GM21423 (cell line): ENCODE measurements around the gene SLC35D3.
"Not testable (repeated sequence)": the region's sequence is repeated elsewhere in the genome, so short reads cannot be mapped to it uniquely, and the experiment has no call there.

Source experiments
- ATAC-seq: cut with Tn5 transposase; IDR thresholded peaks from one replicate; pipeline ENCODE4 v1.9.1; 2021; ENCODE audit warnings: mild to moderate bottlenecking, moderate library complexity; ENCODE audit not compliant: unreplicated experiment

The SLC35D3 gene, protein sequence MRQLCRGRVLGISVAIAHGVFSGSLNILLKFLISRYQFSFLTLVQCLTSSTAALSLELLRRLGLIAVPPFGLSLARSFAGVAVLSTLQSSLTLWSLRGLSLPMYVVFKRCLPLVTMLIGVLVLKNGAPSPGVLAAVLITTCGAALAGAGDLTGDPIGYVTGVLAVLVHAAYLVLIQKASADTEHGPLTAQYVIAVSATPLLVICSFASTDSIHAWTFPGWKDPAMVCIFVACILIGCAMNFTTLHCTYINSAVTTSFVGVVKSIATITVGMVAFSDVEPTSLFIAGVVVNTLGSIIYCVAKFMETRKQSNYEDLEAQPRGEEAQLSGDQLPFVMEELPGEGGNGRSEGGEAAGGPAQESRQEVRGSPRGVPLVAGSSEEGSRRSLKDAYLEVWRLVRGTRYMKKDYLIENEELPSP

DNA sequence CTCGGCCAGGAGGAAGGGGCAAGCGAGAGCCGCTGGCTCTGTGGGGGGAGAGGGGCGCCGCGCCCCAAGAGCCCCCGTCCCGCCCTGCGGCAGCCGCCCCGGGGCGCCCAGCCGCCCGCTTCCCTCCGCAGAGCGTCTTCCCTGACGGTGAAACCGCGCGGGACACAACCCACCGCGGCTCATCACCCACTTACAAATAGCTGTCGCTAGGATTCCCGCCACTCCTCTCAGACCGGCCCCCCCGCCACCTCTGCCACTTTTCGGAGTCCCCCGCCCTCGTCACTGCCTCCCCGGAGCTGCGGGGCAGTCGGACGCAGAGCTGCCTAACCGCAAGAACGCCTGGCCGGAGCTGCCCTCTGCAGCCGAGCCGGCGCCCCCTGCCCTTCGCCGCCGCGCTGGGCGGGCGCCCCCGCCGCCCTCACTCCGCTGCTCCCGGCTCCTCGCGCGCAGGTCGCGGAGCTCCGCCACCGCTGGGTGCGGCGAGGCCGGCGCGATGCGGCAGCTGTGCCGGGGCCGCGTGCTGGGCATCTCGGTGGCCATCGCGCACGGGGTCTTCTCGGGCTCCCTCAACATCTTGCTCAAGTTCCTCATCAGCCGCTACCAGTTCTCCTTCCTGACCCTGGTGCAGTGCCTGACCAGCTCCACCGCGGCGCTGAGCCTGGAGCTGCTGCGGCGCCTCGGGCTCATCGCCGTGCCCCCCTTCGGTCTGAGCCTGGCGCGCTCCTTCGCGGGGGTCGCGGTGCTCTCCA lies at the start of gene SLC35D3:
TSS of gene SLC35D3 (plus strand) at position 366 of the 749 bp plus-strand sequence. CDS start at position 494, 128 bp downstream.
- no peak for ATAC-seq

DNA sequence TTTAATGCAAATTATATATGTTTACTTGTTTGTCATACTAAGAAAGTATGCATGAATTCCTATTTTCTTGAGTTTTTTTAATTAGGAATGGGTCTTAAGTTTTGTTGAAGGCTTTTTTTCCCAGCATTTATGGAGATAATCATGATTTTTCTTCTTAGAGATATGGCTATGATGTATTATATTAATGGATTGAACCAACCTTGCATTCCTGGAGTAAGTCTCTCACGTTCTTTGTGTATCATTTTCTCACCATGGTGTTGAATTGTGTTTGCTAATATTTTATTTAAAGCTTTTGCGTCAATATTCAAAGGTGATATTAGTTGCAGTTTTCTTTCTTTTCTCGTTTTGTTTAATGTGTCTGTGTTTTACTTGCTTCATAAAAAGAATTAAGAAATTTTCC lies 48.4 kb upstream of the SLC35D3 start:
- ATAC-seq, result no peak

DNA sequence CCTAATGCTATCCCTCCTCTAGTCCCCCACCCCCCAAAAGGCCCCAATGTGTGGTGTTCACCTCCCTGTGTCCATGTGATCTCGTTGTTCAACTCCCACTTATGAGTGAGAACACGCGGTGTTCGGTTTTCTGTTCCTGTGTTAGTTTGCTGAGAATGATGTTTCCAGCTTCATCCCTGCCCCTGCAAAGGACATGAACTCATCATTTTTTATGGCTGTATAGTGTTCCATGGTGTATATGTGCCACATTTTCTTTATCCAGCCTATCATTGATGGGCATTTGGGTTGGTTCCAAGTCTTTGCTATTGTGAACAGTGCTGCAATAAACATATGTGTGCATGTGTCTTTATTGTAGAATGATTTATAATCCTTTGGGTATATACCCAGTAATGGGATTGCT lies 45.6 kb upstream of the SLC35D3 start:
- ATAC-seq, result not testable (repeated sequence)

DNA sequence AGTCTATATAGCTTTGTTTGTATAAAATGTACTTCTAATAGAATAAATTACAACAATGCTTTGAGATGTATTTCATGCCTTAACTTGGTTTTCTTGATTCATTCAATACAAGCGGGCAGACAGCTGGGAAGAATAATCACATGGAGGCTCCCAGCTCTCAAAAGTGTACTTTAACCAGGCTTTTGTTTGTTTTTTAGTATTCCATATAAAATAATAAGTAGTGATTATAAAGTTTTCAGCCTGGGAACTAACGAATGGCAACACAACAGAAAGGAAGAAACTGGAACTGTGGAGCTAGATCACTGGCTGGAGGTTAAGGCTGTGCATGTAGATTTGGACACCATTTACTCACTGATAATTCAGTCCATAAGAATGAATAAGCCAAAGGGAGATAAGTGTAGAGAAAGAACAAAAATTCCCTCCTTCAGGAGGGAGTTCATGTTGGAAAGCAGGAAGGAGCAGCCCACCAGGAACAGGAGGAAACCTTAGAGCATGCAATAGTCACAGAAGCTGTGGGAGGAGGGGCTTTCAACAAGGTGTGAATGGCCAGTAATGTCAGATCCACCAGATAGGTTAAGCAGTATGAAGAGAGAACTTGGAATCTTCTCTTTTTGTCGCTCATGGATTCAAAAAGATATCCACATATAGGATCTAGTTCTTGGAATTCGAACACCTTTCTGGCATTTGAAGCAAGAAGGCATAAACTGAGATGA lies 41.2 kb upstream of the SLC35D3 start:
- ATAC-seq, result no peak

DNA sequence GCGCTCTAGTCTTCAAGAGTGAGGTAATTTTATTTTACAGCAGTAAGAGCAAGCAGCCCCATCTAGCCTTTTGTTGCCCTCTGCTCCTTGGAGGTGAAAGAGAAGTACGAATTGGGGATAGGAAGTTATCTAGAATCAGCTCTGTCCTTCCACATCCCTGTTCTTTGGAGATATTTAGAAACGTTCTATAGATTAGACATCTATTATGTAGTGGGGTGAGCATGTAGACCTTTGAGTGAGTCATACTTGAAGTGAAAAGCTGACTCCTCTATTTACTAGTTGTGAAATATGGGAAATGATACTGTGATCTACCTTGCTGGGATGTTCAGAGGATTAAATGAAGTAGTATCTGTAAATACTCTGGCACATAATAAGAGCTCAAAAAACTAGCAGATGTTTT lies 36.0 kb upstream of the SLC35D3 start:
- no peak for ATAC-seq

DNA sequence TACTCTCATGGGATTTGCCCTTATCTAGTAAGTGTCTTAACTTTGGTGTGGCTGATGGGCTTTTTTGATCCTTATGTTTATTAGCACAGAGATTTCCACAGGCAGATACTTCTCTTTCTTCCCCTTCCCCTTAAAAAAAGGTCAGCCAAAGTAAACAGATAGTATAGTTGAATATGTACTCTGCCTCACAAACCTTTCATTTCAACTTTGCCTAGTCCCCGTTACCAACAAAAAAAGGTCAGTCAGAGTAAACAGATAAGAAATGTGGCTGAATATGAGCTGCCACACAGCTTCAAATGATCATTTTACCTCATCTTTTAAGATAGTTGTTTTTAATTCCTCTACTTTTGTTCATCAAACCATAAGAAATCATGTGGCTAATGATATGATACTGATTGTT lies 34.1 kb upstream of the SLC35D3 start:
- ATAC-seq, result no peak

DNA sequence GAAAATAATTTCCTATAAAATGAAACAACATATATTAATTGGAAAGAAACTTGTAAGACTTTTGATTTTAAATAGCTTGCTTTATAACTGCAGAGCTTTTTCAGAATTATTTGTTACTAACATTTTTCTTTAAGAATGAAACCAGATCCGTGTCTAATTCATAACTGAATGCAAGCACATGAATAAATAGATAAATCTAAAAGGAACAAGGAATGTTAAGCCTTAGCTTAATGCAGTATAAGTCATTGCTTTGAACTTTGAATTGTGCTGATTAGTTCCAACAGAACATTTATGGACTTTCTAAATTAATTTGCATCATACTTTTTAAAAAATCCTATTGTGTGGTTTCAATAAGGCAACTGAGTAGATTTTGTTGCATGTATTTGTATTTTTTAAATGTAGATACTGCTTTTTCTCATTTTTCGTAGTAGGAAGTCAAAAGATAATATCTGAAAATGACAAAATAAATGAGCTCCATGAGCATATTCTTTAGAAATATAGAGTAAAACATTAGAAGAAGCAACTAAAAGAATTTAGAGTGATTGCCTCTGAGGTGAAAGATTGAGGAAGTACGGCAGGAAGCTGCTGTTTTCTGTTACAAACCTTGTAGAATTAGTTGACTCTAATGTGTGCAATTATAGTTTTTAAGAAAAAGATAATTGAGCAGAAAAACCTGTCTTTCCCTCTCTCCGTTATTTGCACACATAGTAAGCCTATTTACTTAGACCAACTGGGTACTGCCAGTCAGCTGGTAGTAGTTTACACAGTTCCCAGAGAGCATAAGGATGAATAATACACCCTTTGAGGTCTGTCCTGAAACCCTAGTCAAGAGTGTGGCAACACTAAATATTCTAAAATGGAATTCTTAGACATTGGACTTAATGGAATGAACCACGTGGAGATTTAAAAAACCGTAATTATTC lies 32.6 kb upstream of the SLC35D3 start:
- no peak for ATAC-seq

DNA sequence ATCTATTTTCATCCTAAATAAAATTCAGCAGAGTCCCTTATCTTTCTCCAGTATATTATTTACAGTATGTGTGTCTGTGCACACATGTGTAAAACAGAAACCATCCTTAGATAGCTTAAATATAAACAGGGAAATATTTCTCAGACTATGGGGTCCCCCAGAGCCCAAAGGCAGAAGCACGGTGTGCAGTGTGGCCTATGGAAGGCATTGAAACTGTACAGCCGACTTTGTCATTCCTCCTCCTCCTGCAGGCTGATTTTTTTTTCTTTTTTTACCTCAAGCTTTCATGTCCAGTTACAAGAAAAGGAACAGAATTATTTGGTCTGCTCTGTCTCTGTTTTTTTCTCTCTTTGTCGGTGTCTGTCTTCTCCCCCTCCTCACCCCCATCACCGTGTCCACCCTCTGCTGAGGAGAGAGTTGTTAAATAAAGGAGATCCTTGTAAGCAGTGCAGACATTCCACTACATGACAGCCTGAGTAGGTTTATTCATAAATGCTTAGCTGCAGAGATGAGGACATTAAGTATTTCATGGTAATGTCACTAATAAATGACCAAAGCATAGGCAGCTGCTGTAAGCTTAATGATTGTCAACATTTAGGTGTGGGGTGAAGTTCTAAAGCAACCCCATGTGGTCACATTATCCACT lies 31.8 kb upstream of the SLC35D3 start:
- no peak for ATAC-seq

DNA sequence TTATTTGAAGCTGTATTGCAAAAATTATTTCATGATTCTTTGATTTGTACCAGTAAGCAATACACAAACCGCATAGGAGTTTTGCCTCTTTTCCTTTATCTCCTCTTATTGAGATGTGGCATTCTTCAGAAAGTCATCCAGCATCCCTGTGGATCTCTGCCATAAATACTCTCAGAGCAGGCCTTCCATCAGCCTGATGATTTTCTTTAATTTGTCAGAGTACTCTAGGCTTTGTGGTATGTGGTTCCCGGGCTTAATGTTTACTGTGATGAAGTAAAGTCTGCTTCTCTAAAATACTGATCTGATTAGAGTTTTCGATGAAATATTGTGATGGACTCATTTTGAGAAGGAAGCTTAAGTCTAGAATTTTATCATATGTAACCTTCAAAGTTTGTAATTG lies 31.1 kb upstream of the SLC35D3 start:
- no peak for ATAC-seq

DNA sequence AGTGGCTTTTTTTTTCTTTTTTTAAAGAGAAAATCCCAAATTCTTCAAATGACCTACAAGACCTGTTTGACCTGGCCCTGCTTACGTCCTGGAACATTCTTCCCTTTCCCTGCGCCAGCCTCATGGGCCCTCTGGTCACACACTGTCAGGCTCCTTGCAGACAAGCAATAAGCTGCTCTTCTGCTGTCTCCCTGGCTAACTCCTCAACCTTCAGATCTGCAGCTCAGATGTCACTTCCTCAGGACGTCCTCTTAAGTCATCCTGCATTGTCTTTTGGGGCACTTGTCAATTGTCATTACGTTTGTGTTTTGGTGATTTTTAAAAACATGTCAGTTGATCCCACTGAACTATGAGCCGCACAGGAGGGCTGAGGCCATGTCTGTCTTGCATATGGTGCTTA lies 28.9 kb upstream of the SLC35D3 start:
- no peak for ATAC-seq

DNA sequence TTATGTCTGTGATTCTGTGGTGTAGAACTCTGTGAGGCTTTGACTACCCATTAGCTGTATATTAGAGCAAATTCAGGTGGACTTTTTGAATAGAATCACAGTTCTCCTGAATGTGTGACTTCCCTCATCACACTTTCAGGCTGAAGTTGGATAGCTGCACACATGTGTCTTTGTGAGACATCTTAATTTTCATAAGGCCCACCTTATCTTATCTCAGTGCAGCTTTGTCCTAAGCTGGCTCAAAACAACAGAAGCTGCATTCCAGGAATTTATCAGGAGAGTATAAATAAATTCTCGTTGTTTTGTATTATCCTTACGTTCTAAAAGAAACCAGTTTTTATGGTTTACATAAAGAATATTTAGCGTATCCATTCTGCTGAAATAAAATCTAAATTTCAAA lies 26.2 kb upstream of the SLC35D3 start:
- ATAC-seq, result no peak

DNA sequence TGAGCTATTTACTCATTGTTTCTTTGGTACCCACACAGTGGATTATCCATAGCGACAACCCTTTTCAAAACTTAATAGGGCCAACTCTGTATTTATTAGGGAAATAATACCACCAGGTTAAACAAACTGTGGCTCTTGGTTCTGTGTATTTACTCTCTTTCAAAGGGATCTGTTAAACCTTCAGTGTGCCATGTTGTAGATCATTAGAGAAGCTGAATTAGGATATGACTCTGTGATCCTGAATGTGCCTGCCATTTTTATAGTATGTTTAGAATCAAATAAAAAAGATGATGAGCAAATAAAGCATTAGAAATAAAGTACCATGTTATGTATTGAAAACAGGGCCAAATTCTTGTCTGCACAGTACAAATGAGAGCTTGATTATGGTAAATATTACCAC lies 25.0 kb upstream of the SLC35D3 start:
- no peak for ATAC-seq

DNA sequence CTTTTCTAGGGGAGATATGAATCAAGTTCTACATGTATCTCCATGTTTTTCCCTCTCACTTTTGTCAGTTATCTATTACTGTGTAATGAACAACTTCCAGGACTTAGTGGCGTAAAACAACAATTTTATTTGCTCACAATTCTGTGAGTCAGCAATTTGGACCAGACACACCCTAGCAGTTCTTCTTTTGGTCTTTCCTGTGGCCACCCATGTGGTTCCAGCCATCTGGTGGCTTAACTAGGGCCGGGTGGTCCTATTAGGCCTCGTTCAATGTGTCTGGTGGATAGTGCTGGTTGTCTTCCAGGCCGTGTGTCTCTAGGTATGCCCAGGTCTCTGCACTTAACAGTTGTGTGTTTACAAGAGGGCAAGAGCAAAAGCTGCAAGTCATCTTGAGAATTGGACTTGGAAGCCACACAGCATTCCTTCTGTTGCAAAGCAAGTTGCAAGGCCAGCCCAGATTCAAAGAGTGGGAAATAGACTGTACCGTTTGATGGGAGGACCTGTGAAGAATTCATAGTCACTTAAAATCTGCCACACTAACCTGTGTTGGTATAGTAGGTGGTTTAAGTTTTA lies 20.8 kb upstream of the SLC35D3 start:
- no peak for ATAC-seq

DNA sequence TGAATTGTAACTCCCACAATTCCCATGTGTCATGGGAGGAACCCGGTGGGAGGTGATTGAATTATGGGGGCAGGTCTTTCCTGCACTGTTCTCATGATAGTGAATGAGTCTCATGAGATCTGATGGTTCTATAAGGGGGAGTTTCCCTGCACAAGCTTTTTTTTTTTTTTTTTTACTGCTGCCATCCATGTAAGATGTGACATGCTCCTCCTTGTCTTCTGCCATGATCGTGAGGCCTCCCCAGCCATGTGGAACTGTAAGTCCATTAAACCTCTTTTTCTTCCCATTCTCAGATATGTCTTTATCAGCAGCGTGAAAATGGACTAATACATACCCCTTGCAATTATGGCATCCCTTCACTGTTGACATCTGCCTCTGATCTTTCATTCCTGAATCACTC lies 17.6 kb upstream of the SLC35D3 start:
- not testable (repeated sequence) for ATAC-seq

DNA sequence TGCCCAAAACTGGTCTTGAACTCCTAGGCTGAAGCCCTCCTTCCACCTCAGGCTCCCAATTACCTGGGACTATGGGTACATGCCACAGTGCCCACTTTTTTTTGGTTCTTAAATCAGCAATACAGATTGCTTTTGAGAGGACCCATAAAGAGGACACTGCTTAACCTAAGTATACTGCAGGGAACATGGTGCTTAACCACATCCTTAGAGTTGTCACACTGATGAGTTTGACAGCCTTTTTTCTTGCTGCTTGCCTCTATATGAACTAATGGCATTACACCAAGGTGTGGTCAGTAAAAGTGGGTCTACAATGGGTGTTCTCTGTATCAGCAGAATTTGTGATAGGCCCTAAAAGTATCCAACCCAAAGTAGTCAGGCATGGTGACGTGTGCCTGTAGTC lies 7.2 kb upstream of the SLC35D3 start:
- no peak for ATAC-seq

DNA sequence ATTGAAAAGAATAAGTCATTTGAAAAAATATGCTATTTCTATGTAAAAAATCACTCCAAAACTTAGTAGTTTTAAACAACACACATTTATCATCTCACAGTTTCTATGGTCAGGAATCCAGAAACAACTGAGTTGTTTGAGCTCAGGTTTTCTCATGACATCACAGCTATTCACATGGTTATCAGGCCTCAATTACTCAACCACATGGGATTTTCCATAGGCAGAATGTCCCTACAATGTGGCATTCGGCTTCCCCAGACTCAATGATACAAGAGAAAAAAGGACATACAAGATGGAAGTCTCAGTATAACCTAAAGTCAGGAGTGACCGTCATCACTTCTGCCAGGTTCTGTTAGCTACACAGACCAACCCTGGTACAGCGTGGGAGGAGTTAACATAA lies 3.4 kb upstream of the SLC35D3 start:
- no peak for ATAC-seq

DNA sequence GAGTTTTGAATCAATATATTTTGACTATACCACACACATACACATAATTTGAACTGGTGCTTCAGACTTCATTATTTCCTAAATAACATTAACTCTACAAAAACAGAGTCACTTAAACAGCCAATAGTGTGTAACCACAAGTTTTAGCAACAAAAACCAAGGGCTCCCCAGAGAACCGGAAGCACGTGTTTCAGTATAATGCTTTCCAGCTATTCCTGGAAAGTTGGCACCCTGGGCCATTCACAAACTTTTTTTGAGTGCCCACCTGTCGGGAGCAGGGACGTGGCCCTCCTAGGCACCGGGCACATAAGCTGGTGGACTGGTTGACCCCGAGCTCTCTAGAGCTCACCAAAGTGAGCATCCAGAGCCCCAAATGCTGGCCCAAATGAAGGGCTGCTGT lies 1.9 kb upstream of the SLC35D3 start:
- no peak for ATAC-seq

DNA sequence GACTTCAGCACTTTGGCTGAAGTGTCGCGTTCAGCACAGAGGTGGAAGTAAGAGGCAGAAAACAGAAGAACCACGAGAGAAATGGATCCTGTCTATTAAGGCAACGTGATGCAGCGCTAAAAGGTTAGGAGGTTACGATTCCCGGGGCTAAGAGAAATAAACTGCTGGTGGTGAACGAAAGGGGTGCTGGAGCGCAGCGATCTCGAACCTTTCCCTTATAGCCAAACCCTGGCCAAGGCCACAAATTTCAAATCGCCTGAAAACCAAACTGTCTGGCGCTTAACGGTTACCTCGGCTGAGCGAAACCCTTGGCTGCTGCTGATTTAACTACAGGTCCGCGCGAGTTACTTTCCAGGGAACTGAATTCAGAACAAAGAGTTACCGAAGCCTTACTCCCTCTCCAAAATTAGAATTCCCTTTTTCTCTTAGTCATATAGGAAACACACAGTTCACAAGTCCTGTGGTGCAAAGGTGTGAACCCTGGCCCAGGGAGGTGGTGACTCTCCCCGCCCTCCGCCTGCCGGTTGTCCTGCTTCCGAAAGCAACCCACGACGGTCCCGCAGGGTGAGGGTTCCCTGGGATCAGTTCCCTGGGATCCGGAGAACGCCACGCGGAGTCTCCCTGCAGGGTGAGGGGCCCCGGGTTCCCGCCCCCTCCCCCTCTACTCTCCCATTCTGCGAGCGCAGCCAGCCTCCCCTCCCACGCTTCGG lies 1.3 kb upstream of the SLC35D3 start:
- no peak for ATAC-seq

DNA sequence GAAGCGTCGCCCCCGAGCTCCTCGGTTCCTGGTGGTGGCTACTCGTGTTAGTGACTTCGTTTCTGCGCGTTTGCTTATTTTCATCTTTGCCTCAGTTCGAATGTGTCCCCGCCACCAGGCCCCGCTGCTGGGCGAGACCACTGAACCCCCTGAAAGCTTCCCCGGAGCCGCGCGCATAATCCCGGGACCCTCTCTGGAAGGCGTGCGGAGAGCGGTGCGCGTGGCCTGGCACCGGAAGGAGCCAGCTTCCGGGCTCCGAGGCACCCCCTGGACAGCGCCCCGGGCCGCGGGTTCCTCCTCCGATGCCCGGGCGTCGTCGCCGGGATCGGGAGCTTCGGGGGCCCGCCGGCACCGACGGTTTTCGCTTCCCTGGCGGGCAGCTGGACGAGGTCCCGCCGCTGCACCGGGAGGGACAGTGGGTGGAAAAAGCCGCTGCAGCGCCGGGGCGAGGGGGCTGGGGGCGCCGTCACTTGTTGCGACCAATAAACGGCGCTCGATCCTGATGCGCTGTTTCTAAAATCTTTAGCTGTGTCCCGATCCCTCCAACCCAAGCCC lies 643 bp upstream of the SLC35D3 start:
- ATAC-seq, result no peak
